Lower leg skin (tissue), 3 donors: Measurements from ENCODE around the gene CCNJL.

Experiments
- POLR2A ChIP-seq, 2 donors: fragments of 450-650 bp; IDR thresholded peaks; one replicate each; pipeline ENCODE4 v1.6.1; 2016 to 2017; ENCODE audit warnings: antibody characterized with exemption in 2 of 2, mild to moderate bottlenecking in 1 of 2, moderate library complexity in 1 of 2
- TF ChIP-seq, protein P1 (sequence below), 3 donors: fragments of 450-650 bp; IDR thresholded peaks; one replicate each; pipeline ENCODE4 v1.5.1; 2016; ENCODE audit warnings: antibody characterized with exemption in 3 of 3, mild to moderate bottlenecking in 3 of 3, moderate library complexity in 2 of 3

DNA sequence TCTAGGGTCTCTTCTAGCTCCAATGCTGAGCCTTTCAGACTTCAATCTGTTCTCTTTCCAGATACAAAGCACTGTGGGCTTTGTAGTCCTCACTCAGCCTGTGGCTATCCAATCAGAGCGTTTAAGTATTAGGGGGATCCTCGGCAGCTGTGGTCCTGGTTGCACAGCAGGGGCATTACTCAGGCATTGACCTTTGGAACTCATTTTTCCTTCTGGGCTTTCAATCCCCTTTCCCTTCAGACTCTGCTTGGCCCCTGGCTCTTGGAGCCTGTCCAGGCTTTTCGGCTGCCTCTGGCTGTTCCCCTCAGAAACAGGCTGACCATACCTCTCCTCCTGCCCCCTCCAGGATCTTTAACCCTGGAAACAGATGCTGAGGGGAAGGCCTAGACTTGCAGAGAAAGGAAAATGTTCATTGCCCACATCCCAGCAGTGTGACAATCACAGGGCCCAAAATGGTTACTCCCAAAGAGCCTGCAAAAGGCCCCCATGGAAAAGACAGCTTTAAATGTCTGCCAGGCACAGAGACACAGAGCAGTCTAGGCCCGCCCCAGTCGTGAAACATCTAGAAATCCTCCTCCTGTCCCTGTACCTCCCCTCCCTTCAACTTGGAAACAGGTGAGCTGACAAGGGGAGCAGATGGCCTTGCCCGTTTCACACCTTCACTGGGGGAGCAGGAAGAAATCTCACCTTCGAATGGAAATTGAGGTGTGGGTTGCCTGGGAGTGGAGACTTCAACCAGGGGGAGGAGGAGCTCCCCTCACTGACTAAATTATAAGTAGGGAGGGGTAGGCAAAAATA, 44.4 kb upstream of the CCNJL start:
- no peak for TF ChIP-seq POLR2A (IDR thresholded peaks at IDR 0.05)
- TF ChIP-seq, protein P1, sequence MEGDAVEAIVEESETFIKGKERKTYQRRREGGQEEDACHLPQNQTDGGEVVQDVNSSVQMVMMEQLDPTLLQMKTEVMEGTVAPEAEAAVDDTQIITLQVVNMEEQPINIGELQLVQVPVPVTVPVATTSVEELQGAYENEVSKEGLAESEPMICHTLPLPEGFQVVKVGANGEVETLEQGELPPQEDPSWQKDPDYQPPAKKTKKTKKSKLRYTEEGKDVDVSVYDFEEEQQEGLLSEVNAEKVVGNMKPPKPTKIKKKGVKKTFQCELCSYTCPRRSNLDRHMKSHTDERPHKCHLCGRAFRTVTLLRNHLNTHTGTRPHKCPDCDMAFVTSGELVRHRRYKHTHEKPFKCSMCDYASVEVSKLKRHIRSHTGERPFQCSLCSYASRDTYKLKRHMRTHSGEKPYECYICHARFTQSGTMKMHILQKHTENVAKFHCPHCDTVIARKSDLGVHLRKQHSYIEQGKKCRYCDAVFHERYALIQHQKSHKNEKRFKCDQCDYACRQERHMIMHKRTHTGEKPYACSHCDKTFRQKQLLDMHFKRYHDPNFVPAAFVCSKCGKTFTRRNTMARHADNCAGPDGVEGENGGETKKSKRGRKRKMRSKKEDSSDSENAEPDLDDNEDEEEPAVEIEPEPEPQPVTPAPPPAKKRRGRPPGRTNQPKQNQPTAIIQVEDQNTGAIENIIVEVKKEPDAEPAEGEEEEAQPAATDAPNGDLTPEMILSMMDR (IDR thresholded peaks at IDR 0.05): no peak
